Tibial artery (tissue), 4 donors: Measurements from ENCODE around the gene LCOR.

Source experiments
- DNase-seq, 2 donors: peaks; one replicate each; pipeline ENCODE4 v3.0.0-alpha.2; 2019
- H3K27ac ChIP-seq, 2 donors: fragments of 200-600 bp; sonication (generic) in 1 of 2; 1 replicate in 1 of 2; 2 replicates in 1 of 2; pipeline ENCODE4 v1.5.1; 2018 to 2019; ENCODE audit warnings: mild to moderate bottlenecking in 1 of 2
- H3K27me3 ChIP-seq, 2 donors: fragments of 200-600 bp; sonication (generic) in 1 of 2; one replicate each; pipeline versions ENCODE4 v1.5.1 to v1.6.0; 2016 to 2019
- H3K36me3 ChIP-seq, 3 donors: fragments of 200-600 bp; sonication (generic) in 2 of 3; one replicate each; pipeline ENCODE4 v1.5.1; 2016 to 2019; ENCODE audit warnings: mild to moderate bottlenecking in 2 of 3
- H3K4me1 ChIP-seq, 4 donors: fragments of 200-600 bp; sonication (generic) in 2 of 4; 1 replicate in 3 of 4; 2 replicates in 1 of 4; pipeline ENCODE4 v1.5.1; 2016 to 2019
- H3K4me3 ChIP-seq, 2 donors: fragments of 200-600 bp; sonication (generic) in 1 of 2; 1 replicate in 1 of 2; 2 replicates in 1 of 2; pipeline ENCODE4 v1.5.1; 2018 to 2019; ENCODE audit warnings: mild to moderate bottlenecking in 2 of 2
- H3K9me3 ChIP-seq, 3 donors: fragments of 200-600 bp; sonication (generic) in 1 of 3; one replicate each; pipeline ENCODE4 v1.5.1; 2016 to 2019
- intact Hi-C: fragments of 100-400 bp; cut with DNase I; formaldehyde crosslinking; loops from one replicate; pipeline ENCODE4 v1.15.0; 2023; ENCODE audit warnings: low total_unique reads
- TF ChIP-seq, protein P1 (sequence below), 2 experiments: fragments of 200-600 bp in 1 of 2; fragments of 450-650 bp in 1 of 2; IDR thresholded peaks; one replicate each; pipeline ENCODE4 v1.5.1; 2017 to 2019; ENCODE audit warnings: antibody characterized with exemption in 2 of 2, mild to moderate bottlenecking in 1 of 2, moderate library complexity in 1 of 2

Gene LCOR

DNA sequence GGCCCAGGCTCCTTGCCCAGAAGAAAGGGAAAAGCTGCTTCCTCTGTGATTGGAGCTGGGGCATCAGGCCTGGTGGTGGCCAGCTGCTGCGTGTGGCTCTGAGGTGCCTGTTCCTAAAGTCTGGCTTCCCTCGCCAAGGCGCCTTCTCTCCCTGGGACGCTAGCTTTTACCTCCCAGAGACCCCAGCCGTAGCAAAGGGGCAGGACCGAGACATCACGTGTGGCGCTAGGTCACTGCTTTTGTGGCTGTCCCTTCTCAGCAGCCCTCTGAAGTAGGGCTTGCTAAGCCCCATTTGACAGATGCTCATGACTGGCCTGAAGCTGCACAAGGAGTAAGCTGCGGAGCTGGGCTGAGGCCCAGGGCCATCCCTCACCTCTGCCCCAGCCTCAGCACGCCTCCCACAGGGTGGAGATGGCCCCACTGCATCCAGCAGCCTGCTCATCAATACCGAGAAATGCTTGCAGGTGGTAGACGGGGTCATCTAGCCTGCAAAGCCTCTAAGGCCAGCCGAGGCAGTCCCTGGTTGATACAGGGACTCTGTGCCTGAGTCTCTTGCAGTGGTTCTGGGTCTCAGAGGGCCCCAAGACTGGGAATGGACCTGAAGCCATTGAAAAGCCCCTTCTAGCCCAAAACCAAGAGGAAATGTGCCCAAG lies 171.2 kb downstream of the LCOR start:
- TF ChIP-seq, protein P1, sequence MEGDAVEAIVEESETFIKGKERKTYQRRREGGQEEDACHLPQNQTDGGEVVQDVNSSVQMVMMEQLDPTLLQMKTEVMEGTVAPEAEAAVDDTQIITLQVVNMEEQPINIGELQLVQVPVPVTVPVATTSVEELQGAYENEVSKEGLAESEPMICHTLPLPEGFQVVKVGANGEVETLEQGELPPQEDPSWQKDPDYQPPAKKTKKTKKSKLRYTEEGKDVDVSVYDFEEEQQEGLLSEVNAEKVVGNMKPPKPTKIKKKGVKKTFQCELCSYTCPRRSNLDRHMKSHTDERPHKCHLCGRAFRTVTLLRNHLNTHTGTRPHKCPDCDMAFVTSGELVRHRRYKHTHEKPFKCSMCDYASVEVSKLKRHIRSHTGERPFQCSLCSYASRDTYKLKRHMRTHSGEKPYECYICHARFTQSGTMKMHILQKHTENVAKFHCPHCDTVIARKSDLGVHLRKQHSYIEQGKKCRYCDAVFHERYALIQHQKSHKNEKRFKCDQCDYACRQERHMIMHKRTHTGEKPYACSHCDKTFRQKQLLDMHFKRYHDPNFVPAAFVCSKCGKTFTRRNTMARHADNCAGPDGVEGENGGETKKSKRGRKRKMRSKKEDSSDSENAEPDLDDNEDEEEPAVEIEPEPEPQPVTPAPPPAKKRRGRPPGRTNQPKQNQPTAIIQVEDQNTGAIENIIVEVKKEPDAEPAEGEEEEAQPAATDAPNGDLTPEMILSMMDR (IDR thresholded peaks at IDR 0.05) = no peak
- no peaks in the 10 kb centered on the region for H3K27me3 ChIP-seq
- no peak overlapping the region for H3K27ac ChIP-seq
- peaks cover 0 to 16% (median 5%) of the 10 kb centered on the region in 3 donors for H3K9me3 ChIP-seq
- DNase-seq = no peak
- H3K4me3 ChIP-seq = no peak overlapping the region
- intact Hi-C loops = no loop called here
- no peaks in the 10 kb centered on the region for H3K36me3 ChIP-seq
- no peaks in the 10 kb centered on the region for H3K4me1 ChIP-seq

- no peaks in the 10 kb centered on the region for H3K36me3 ChIP-seq
- intact Hi-C loops = no loop called here
- no peaks in the 10 kb centered on the region for H3K4me1 ChIP-seq
- no peaks in the 10 kb centered on the region for H3K27me3 ChIP-seq
- no peak for DNase-seq
- no peak overlapping the region for H3K27ac ChIP-seq
- no peak overlapping the region for H3K4me3 ChIP-seq
- peaks cover 0 to 16% (median 5%) of the 10 kb centered on the region in 3 donors for H3K9me3 ChIP-seq
- TF ChIP-seq, protein P1 (IDR thresholded peaks at IDR 0.05) = no peak
Observed at GRCh38 chr10:97003804-97004201, 171.7 kb downstream of the LCOR start.

- Histone ChIP-seq H3K4me1 (no peaks in the 10 kb centered on the region), H3K4me3 (no peak overlapping the region), H3K36me3 (no peaks in the 10 kb centered on the region), H3K9me3 (peaks cover 0 to 16% (median 5%) of the 10 kb centered on the region in 3 donors), H3K27ac (no peak overlapping the region), H3K27me3 (no peaks in the 10 kb centered on the region)
- DNase-seq = no peak
- TF ChIP-seq, protein P1 (IDR thresholded peaks at IDR 0.05) = no peak
- intact Hi-C loops = no loop called here
Observed at GRCh38 chr10:97004591-97004990, 172.5 kb downstream of the LCOR start.

- H3K4me1 ChIP-seq = no peaks in the 10 kb centered on the region
- no peak overlapping the region for H3K4me3 ChIP-seq
- no peak overlapping the region for H3K27ac ChIP-seq
- intact Hi-C loops = no loop called here
- H3K36me3 ChIP-seq = no peaks in the 10 kb centered on the region
- peaks cover 0 to 16% (median 5%) of the 10 kb centered on the region in 3 donors for H3K9me3 ChIP-seq
- TF ChIP-seq, protein P1 (IDR thresholded peaks at IDR 0.05) = no peak
- DNase-seq = no peak
- no peaks in the 10 kb centered on the region for H3K27me3 ChIP-seq
Observed at GRCh38 chr10:97005349-97005748, 173.3 kb downstream of the LCOR start.

- H3K4me1 ChIP-seq = no peaks in the 10 kb centered on the region
- H3K36me3 ChIP-seq = no peaks in the 10 kb centered on the region
- H3K27me3 ChIP-seq = no peaks in the 10 kb centered on the region
- no peak overlapping the region for H3K27ac ChIP-seq
- peaks cover 0 to 16% (median 5%) of the 10 kb centered on the region in 3 donors for H3K9me3 ChIP-seq
- no peak overlapping the region for H3K4me3 ChIP-seq
- intact Hi-C loops = no loop called here
- TF ChIP-seq, protein P1 (IDR thresholded peaks at IDR 0.05) = no peak
- no peak for DNase-seq
Observed at GRCh38 chr10:97006364-97006763, 174.3 kb downstream of the LCOR start.
